HL-60 (cell line): ENCODE data around the gene GPR62.

ENCODE experiments used
- DNase-seq, 2 experiments: peaks; one replicate each; pipeline ENCODE4 v3.0.0-alpha.2; 2010 to 2020; ENCODE audit warnings: low read depth in 1 of 2, low spot score in 1 of 2
- H3K27ac ChIP-seq: fragments of 250-450 bp; sonication (Bioruptor Pico); replicated peaks from 2 replicates; pipeline ENCODE4 v1.5.1; 2020; ENCODE audit warnings: mild to moderate bottlenecking, moderate library complexity
- H3K27me3 ChIP-seq: fragments of 250-450 bp; sonication (Bioruptor Pico); 2 replicates; pipeline ENCODE4 v1.5.1; 2021; ENCODE audit warnings: mild to moderate bottlenecking, moderate library complexity; ENCODE audit not compliant: insufficient read depth, poor library complexity, severe bottlenecking
- H3K4me3 ChIP-seq: replicated peaks from 2 replicates; pipeline ENCODE4 v1.5.1; 2011; ENCODE audit warnings: mild to moderate bottlenecking, control low read depth, low read length; ENCODE audit not compliant: insufficient read depth
- GABPA ChIP-seq: IDR thresholded peaks from 2 replicates; pipeline ENCODE4 v1.6.1; 2012; ENCODE audit warnings: low read depth
- POLR2AphosphoS5 ChIP-seq: IDR thresholded peaks from 2 replicates; pipeline ENCODE4 v1.6.1; 2012; ENCODE audit warnings: low read depth
- SPI1 ChIP-seq: IDR thresholded peaks from 2 replicates; pipeline ENCODE4 v1.6.1; 2012; ENCODE audit warnings: low read depth, mild to moderate bottlenecking, borderline replicate concordance
- TF ChIP-seq, protein P1 (sequence below): IDR thresholded peaks from 2 replicates; pipeline ENCODE4 v1.6.1; 2012; ENCODE audit warnings: low read depth; ENCODE audit not compliant: insufficient replicate concordance
- TF ChIP-seq, protein P2 (sequence below): IDR thresholded peaks from one replicate; pipeline ENCODE4 v1.5.1; 2011; ENCODE audit warnings: low read length, control low read depth, inconsistent platforms; ENCODE audit not compliant: insufficient read depth

The GPR62 gene

GRCh38 chr3:51998774-51999173 lies 43.6 kb downstream of the GPR62 start:
- H3K4me3 ChIP-seq: no peak overlapping the region
- DNase-seq: peak in 1 of 2 experiments; percentile 17
- TF ChIP-seq, protein P1, sequence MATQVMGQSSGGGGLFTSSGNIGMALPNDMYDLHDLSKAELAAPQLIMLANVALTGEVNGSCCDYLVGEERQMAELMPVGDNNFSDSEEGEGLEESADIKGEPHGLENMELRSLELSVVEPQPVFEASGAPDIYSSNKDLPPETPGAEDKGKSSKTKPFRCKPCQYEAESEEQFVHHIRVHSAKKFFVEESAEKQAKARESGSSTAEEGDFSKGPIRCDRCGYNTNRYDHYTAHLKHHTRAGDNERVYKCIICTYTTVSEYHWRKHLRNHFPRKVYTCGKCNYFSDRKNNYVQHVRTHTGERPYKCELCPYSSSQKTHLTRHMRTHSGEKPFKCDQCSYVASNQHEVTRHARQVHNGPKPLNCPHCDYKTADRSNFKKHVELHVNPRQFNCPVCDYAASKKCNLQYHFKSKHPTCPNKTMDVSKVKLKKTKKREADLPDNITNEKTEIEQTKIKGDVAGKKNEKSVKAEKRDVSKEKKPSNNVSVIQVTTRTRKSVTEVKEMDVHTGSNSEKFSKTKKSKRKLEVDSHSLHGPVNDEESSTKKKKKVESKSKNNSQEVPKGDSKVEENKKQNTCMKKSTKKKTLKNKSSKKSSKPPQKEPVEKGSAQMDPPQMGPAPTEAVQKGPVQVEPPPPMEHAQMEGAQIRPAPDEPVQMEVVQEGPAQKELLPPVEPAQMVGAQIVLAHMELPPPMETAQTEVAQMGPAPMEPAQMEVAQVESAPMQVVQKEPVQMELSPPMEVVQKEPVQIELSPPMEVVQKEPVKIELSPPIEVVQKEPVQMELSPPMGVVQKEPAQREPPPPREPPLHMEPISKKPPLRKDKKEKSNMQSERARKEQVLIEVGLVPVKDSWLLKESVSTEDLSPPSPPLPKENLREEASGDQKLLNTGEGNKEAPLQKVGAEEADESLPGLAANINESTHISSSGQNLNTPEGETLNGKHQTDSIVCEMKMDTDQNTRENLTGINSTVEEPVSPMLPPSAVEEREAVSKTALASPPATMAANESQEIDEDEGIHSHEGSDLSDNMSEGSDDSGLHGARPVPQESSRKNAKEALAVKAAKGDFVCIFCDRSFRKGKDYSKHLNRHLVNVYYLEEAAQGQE: no peak
- no peak for TF ChIP-seq GABPA
- TF ChIP-seq SPI1: no peak
- TF ChIP-seq, protein P2, sequence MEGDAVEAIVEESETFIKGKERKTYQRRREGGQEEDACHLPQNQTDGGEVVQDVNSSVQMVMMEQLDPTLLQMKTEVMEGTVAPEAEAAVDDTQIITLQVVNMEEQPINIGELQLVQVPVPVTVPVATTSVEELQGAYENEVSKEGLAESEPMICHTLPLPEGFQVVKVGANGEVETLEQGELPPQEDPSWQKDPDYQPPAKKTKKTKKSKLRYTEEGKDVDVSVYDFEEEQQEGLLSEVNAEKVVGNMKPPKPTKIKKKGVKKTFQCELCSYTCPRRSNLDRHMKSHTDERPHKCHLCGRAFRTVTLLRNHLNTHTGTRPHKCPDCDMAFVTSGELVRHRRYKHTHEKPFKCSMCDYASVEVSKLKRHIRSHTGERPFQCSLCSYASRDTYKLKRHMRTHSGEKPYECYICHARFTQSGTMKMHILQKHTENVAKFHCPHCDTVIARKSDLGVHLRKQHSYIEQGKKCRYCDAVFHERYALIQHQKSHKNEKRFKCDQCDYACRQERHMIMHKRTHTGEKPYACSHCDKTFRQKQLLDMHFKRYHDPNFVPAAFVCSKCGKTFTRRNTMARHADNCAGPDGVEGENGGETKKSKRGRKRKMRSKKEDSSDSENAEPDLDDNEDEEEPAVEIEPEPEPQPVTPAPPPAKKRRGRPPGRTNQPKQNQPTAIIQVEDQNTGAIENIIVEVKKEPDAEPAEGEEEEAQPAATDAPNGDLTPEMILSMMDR: no peak
- no peak for TF ChIP-seq POLR2AphosphoS5
- H3K27ac ChIP-seq: no peak overlapping the region
- H3K27me3 ChIP-seq: no peaks in the 10 kb centered on the region

DNA sequence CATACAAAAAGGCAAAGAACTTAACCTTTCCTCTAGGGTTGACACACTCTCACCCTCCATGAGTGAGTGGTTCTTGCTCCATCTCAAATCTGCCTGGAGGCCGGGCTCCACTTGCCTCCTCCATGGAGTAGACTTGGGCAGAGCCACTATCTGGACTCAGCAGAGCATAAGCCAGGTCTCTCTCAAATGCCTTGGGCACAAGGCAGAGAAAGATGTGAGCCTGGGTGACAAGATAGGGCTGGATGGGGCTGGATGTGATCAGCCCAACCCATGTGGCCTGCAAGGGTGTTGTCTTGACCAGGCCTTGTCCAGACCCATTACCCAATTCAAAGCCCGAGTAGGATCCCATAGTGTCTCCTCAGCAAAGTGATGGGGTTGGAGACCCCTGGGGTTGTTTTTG lies 44.7 kb downstream of the GPR62 start:
- Histone ChIP-seq H3K27ac (no peak overlapping the region), H3K4me3 (no peak overlapping the region), H3K27me3 (no peaks in the 10 kb centered on the region)
- TF ChIP-seq POLR2AphosphoS5 (no peak), GABPA (no peak), SPI1 (no peak)
- TF ChIP-seq, protein P1: no peak
- TF ChIP-seq, protein P2: no peak
- DNase-seq: no peak

DNA sequence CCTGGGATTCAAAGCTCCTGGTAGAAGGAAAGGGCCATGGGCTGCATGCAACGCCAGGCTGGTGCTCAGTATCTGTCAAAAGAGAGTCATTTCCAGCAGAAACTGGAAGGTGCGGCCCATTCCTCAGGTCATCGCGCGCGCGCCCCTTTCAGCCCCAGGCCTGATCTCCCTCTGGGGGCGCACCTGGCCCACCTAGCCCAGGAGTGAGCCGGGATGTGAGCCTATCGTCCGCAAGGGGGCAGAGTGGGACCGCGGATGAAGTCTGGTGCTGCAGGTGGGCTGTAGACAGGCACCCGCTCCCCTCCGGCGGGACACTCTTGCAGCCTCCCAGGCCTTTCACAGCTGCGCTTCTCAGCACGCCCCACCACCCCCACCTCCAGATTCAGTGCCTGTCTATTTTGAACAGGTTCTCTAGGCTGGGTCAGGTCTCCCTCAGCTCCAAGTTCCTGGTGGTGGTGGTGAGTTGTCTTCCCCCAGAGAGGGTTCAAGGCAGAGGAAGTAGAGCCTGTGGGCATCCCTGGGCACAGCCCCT lies 46.3 kb downstream of the GPR62 start:
- Histone ChIP-seq H3K27me3 (no peaks in the 10 kb centered on the region), H3K4me3 (no peak overlapping the region), H3K27ac (no peak overlapping the region)
- peak; percentile 61 to 71 for DNase-seq
- TF ChIP-seq POLR2AphosphoS5: no peak
- TF ChIP-seq, protein P2: peak; percentile 64

- TF ChIP-seq, protein P2: no peak
- TF ChIP-seq, protein P1: no peak
- TF ChIP-seq GABPA (no peak), POLR2AphosphoS5 (no peak), SPI1 (no peak)
- Histone ChIP-seq H3K27me3 (no peaks in the 10 kb centered on the region), H3K4me3 (no peak overlapping the region), H3K27ac (no peak overlapping the region)
- no peak for DNase-seq
Measured at GRCh38 chr3:52002748-52003147, 47.6 kb downstream of the GPR62 start.
